Loucy (cell line): ENCODE data around the gene WDPCP.

ENCODE experiments used
- H2AFZ ChIP-seq: fragments of 200-600 bp; sonication (generic); 2 replicates; pipeline ENCODE4 v1.6.0; 2016; ENCODE audit warnings: antibody characterized with exemption, mild to moderate bottlenecking, low read length, moderate library complexity
- H3F3A ChIP-seq: fragments of 200-600 bp; 2 replicates; pipeline ENCODE4 v1.6.0; 2016; ENCODE audit warnings: antibody characterized with exemption, low read depth, mild to moderate bottlenecking
- H3K27me3 ChIP-seq: fragments of 200-600 bp; sonication (generic); 2 replicates; pipeline ENCODE4 v1.6.1; 2014; ENCODE audit warnings: low read length, mild to moderate bottlenecking; ENCODE audit not compliant: insufficient read depth, poor library complexity, severe bottlenecking
- H3K36me3 ChIP-seq: fragments of 200-600 bp; sonication (generic); 2 replicates; pipeline ENCODE4 v1.6.1; 2016; ENCODE audit warnings: low read length; ENCODE audit not compliant: insufficient read depth
- H3K4me1 ChIP-seq: fragments of 200-600 bp; sonication (generic); 2 replicates; pipeline ENCODE4 v1.5.1; 2014; ENCODE audit warnings: low read length, mild to moderate bottlenecking; ENCODE audit not compliant: insufficient read depth, poor library complexity, severe bottlenecking
- H3K4me2 ChIP-seq: fragments of 200-600 bp; sonication (generic); 2 replicates; pipeline ENCODE4 v1.6.0; 2014; ENCODE audit warnings: antibody characterized with exemption, low read length, low read depth, mild to moderate bottlenecking; ENCODE audit not compliant: poor library complexity, severe bottlenecking
- H3K4me3 ChIP-seq: fragments of 200-600 bp; sonication (generic); 2 replicates; pipeline ENCODE4 v1.5.1; 2014; ENCODE audit warnings: low read length, mild to moderate bottlenecking, mixed read lengths; ENCODE audit not compliant: poor library complexity, severe bottlenecking
- H3K79me2 ChIP-seq: fragments of 200-600 bp; sonication (generic); 2 replicates; pipeline ENCODE4 v1.6.1; 2014; ENCODE audit warnings: low read length; ENCODE audit not compliant: insufficient read depth
- H3K9ac ChIP-seq: fragments of 200-600 bp; sonication (generic); 2 replicates; pipeline ENCODE4 v1.6.0; 2014; ENCODE audit warnings: mild to moderate bottlenecking, low read depth, low read length, moderate library complexity; ENCODE audit not compliant: poor library complexity, severe bottlenecking
- H3K9me2 ChIP-seq: fragments of 200-600 bp; sonication (generic); replicated peaks from 2 replicates; pipeline ENCODE4 v1.6.1; 2016; ENCODE audit warnings: low read depth, low read length, mixed read lengths
- H3K9me3 ChIP-seq: fragments of 200-600 bp; sonication (generic); 2 replicates; pipeline ENCODE4 v1.6.1; 2014; ENCODE audit warnings: mild to moderate bottlenecking, antibody characterized with exemption, low read length, low read depth; ENCODE audit not compliant: insufficient read depth
- H4K20me1 ChIP-seq: fragments of 200-600 bp; sonication (generic); 2 replicates; pipeline ENCODE4 v1.6.0; 2014; ENCODE audit warnings: antibody characterized with exemption, low read length, mild to moderate bottlenecking; ENCODE audit not compliant: insufficient read depth, poor library complexity, severe bottlenecking
- EZH2phosphoT487 ChIP-seq: fragments of 200-600 bp; IDR thresholded peaks from 2 replicates; pipeline ENCODE4 v1.6.1; 2018; ENCODE audit warnings: antibody characterized with exemption, mild to moderate bottlenecking, moderate library complexity, borderline replicate concordance
- TF ChIP-seq, protein P1 (sequence below): fragments of 200-600 bp; sonication (generic); conservative IDR thresholded peaks from 2 replicates; pipeline ENCODE4 v1.5.1; 2014; ENCODE audit warnings: mild to moderate bottlenecking, antibody characterized with exemption, low read length

WDPCP gene

DNA sequence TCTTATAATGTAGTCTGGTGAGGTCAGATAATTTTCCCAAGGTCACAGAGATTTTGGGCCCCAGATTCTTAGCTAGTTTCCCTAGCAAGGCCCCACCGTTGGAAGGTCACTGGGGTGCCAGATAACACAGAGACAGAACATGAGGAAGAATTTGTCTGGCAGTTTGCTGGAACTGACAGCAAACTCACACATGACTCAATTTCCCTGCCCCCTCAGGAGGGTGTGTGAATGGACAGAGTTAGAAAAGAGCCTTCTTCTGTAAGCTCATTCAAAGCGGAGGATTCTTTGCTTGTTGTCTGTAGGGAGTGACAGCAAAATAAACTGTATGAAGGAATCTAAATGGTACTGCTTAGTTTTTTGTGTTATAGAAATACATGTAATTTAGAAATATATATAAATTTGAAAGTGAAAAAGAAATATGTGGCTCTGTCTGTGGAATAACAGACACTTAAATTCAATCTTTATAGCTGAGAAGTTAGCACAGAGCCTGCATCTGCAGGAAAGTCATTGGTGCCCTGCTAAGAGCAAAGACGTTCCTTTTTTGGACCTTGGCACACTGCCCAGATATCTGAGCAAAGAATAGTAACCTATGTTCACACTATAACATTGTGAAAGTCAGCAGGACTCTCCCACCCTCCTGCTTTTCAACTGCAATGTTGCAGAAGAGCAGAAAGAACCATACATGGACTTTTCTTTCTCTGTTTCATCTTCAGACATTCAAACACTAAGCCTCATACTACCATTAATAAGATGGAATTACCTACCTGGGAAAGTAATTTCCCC is 2.5 kb upstream of the WDPCP start:
- Histone ChIP-seq H3K4me1 (peaks cover 44% of the 10 kb centered on the region), H3K9me2 (no peaks in the 10 kb centered on the region), H3K27me3 (no peaks in the 10 kb centered on the region), H3K4me3 (peak overlapping the region; percentile 92), H3K9me3 (no peaks in the 10 kb centered on the region), H3F3A (no peaks in the 10 kb centered on the region), H3K4me2 (peak overlapping the region; percentile 87), H3K36me3 (peaks cover 9% of the 10 kb centered on the region; the same call in 1 of the 2 replicates), H3K79me2 (peaks cover 91% of the 10 kb centered on the region), H3K9ac (peak overlapping the region; percentile 89), H4K20me1 (peaks cover 51% of the 10 kb centered on the region), H2AFZ (no peak overlapping the region)
- no peak for TF ChIP-seq EZH2phosphoT487
- TF ChIP-seq, protein P1, sequence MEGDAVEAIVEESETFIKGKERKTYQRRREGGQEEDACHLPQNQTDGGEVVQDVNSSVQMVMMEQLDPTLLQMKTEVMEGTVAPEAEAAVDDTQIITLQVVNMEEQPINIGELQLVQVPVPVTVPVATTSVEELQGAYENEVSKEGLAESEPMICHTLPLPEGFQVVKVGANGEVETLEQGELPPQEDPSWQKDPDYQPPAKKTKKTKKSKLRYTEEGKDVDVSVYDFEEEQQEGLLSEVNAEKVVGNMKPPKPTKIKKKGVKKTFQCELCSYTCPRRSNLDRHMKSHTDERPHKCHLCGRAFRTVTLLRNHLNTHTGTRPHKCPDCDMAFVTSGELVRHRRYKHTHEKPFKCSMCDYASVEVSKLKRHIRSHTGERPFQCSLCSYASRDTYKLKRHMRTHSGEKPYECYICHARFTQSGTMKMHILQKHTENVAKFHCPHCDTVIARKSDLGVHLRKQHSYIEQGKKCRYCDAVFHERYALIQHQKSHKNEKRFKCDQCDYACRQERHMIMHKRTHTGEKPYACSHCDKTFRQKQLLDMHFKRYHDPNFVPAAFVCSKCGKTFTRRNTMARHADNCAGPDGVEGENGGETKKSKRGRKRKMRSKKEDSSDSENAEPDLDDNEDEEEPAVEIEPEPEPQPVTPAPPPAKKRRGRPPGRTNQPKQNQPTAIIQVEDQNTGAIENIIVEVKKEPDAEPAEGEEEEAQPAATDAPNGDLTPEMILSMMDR, result no peak

DNA sequence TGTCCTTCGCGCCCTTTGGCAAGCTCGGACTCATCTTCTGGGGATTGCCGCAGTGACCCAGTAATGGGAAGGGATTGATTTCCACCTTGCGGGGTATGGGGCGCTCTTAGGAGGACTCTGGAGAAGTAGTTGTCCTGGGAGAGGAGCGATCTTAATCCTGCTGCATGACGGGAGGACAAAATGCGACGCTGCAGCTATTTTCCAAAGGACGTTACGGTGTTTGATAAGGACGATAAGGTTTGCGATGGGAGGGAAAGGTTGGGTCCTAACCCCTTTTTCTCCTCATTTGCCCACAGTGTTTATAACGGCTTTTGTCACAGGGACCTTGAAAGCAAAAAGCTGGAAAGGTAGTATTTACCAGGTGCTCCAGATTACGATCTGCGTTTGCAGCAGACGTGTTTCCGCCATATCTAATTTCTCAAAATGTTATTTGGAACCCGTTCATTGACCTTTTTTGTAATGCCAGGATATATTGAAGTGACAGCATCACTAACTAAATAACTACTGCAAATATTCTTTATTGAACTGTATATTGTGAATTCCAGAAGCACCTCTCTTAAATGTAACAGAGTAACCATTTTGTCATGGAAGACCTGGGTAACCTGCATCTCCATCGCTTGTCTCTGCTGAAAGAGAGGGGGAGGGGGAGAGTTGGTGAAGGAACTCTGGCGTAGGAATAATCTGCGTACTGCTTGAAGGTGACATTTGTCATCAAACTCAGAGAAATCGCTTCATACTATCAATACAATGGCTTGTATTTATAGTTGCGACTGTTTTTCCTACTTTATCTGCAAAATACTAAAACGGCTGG is 1.1 kb upstream of the WDPCP start:
- TF ChIP-seq, protein P1, result no peak
- no peak for TF ChIP-seq EZH2phosphoT487
- Histone ChIP-seq H3K27me3 (no peaks in the 10 kb centered on the region), H3F3A (no peaks in the 10 kb centered on the region), H3K9ac (peak overlapping the region; percentile 89), H3K9me2 (no peaks in the 10 kb centered on the region), H4K20me1 (peaks cover 37% of the 10 kb centered on the region), H3K4me3 (peak overlapping the region; percentile 92), H3K4me2 (peak overlapping the region; percentile 87), H3K4me1 (peaks cover 48% of the 10 kb centered on the region), H3K79me2 (peaks cover 77% of the 10 kb centered on the region), H3K9me3 (no peaks in the 10 kb centered on the region), H2AFZ (peak overlapping the region; percentile 85), H3K36me3 (no peaks in the 10 kb centered on the region)

DNA sequence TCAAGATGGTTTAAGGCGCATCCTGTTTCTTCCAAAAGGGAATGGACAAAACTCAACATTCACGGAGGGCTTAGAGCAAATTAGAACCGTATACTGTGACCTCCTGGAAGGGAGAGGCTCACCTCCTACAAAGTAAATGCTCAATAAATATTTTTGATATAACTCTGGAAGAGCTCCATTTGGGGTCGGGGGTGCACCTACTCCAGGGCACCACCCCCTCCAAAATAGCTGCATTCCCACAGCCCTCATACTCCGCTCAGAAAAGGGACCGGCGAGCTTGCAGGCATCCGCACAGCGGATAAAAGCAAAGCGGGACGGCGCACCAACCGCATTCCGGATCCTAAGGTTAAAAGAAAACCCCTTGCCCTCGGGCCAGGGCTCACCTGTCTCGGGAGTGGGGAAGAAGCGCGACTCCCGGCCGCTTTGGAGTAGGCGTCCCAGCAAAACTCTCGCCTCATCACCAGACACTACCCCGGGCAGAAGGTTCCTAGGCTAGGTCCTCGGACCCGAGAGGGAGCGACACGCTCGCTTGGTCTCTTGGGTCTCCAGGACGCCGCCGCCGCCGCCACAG is 378 bp downstream of the WDPCP start:
- Histone ChIP-seq H3K79me2 (peaks cover 67% of the 10 kb centered on the region), H3K36me3 (no peaks in the 10 kb centered on the region), H3K27me3 (no peaks in the 10 kb centered on the region), H3K4me1 (peaks cover 51% of the 10 kb centered on the region), H3K9me3 (no peaks in the 10 kb centered on the region), H3K9ac (peak overlapping the region; percentile 76), H4K20me1 (peaks cover 27% of the 10 kb centered on the region), H3F3A (no peaks in the 10 kb centered on the region), H3K4me2 (peak overlapping the region; percentile 78), H3K4me3 (peak overlapping the region; percentile 92), H3K9me2 (no peaks in the 10 kb centered on the region), H2AFZ (peak overlapping the region; percentile 98)
- TF ChIP-seq, protein P1, result no peak
- no peak for TF ChIP-seq EZH2phosphoT487
